Natural killer cell (primary cell): ENCODE results near the gene VPS13A. TPM values are rescaled to one million over a fixed set of nuclear protein-coding genes. Genes with fewer than 3 reads are reported as not detected.

Experiments
- ATAC-seq, 3 donors: fragments of 150-1000 bp in 2 of 3; fragments of 200-7000 bp in 1 of 3; cut with Tn5 transposase; 1 replicate in 1 of 3; 2 replicates in 2 of 3; pipeline ENCODE4 v1.10.0; 2021; ENCODE audit warnings: mild to moderate bottlenecking in 2 of 3, moderate library complexity in 2 of 3
- DNase-seq, 2 donors: peaks; one replicate each; pipeline versions ENCODE4 v3.0.0 to v3.0.0-alpha.2; 2013 to 2021; ENCODE audit warnings: mixed read lengths in 1 of 2
- H3K27ac ChIP-seq: one replicate; pipeline ENCODE4 v1.5.1; 2013; ENCODE audit warnings: mild to moderate bottlenecking, low read length
- H3K27me3 ChIP-seq: one replicate; pipeline ENCODE4 v1.6.1; 2013; ENCODE audit warnings: low read length; ENCODE audit not compliant: control insufficient read depth, insufficient read depth
- H3K36me3 ChIP-seq: one replicate; pipeline ENCODE4 v1.6.1; 2013; ENCODE audit warnings: low read length; ENCODE audit not compliant: control insufficient read depth, insufficient read depth
- H3K4me1 ChIP-seq: one replicate; pipeline ENCODE4 v1.6.1; 2013; ENCODE audit warnings: low read length; ENCODE audit not compliant: control insufficient read depth, insufficient read depth
- H3K4me3 ChIP-seq: one replicate; pipeline ENCODE4 v1.5.1; 2013; ENCODE audit warnings: low read length
- H3K9me3 ChIP-seq: one replicate; pipeline ENCODE4 v1.6.1; 2013; ENCODE audit warnings: low read length; ENCODE audit not compliant: control insufficient read depth, insufficient read depth
- H3K27ac Mint-ChIP-seq, 2 donors: one replicate each; pipeline ENCODE4 v1.8.0; 2022; ENCODE audit warnings: mild to moderate bottlenecking in 2 of 2, mixed read lengths in 2 of 2, moderate library complexity in 1 of 2
- H3K27me3 Mint-ChIP-seq, 2 donors: one replicate each; pipeline ENCODE4 v1.8.0; 2022; ENCODE audit warnings: low read depth in 2 of 2, mixed read lengths in 2 of 2
- H3K36me3 Mint-ChIP-seq: one replicate; pipeline ENCODE4 v1.8.0; 2022; ENCODE audit warnings: mixed read lengths
- H3K4me1 Mint-ChIP-seq, 2 donors: one replicate each; pipeline ENCODE4 v1.8.0; 2022; ENCODE audit warnings: mixed read lengths in 2 of 2
- H3K4me3 Mint-ChIP-seq: one replicate; pipeline ENCODE4 v1.8.0; 2022; ENCODE audit warnings: mild to moderate bottlenecking, moderate library complexity, mixed read lengths
- H3K9me3 Mint-ChIP-seq, 2 donors: one replicate each; pipeline ENCODE4 v1.8.0; 2022; ENCODE audit warnings: mixed read lengths in 2 of 2
- CTCF ChIP-seq: fragments of 200-600 bp; IDR thresholded peaks from one replicate; pipeline ENCODE4 v1.8.0; 2022; ENCODE audit warnings: antibody characterized with exemption
- WGBS: methylation state at CpG from one replicate; pipeline ENCODE4 v1.1.7; 2013; ENCODE audit warnings: missing lambda C conversion rate; ENCODE audit not compliant: insufficient coverage; 5-methylcytosine and 5-hydroxymethylcytosine counted together
- intact Hi-C: fragments of 100-400 bp; cut with micrococcal nuclease; formaldehyde crosslinking; loops from one replicate; pipeline ENCODE4 v1.14.2; 2022
- total RNA-seq, 4 donors: library from RNA; stranded (reverse); fragments of 120-200 nt in 1 of 4; gene quantifications; one replicate each; pipeline versions ENCODE4 v1.2.3 to v1.2.4, GENCODE V29; 2013 to 2022

The VPS13A gene
- total RNA-seq, 3 donors from 2014 or later (not counting 1 experiment from before 2014, with no cell fraction given) = 54.7 to 74.2 (median 70.4) TPM

GRCh38 chr9:77423841-77424240 is 246.5 kb downstream of the VPS13A start:
- ATAC-seq (no peak), DNase-seq (no peak)
- H3K36me3 ChIP-seq = no peaks in the 10 kb centered on the region
- H3K4me3 ChIP-seq = no peak overlapping the region
- Mint-ChIP-seq H3K4me1 (no peaks in the 10 kb centered on the region), H3K27ac (no peak overlapping the region), H3K27me3 (no peaks in the 10 kb centered on the region), H3K36me3 (no peaks in the 10 kb centered on the region), H3K4me3 (no peak overlapping the region), H3K9me3 (no peaks in the 10 kb centered on the region)
- 97% methylated on average over 2 of the region's 3 CpGs for WGBS
- H3K4me1 ChIP-seq = no peaks in the 10 kb centered on the region
- H3K27me3 ChIP-seq = no peaks in the 10 kb centered on the region
- H3K9me3 ChIP-seq = no peaks in the 10 kb centered on the region
- intact Hi-C loops = no loop called here
- no peak overlapping the region for H3K27ac ChIP-seq
- TF ChIP-seq CTCF = no peak

GRCh38 chr9:77424993-77425392 is 247.7 kb downstream of the VPS13A start:
- no peaks in the 10 kb centered on the region for H3K4me1 Mint-ChIP-seq
- 53% methylated on average over 2 of the region's 2 CpGs for WGBS
- Histone ChIP-seq H3K27me3 (no peaks in the 10 kb centered on the region), H3K9me3 (no peaks in the 10 kb centered on the region), H3K4me3 (no peak overlapping the region), H3K4me1 (no peaks in the 10 kb centered on the region), H3K27ac (no peak overlapping the region), H3K36me3 (no peaks in the 10 kb centered on the region)
- DNase-seq (no peak), ATAC-seq (no peak)
- TF ChIP-seq CTCF = no peak
- no peak overlapping the region for H3K27ac Mint-ChIP-seq
- H3K36me3 Mint-ChIP-seq = no peaks in the 10 kb centered on the region
- H3K4me3 Mint-ChIP-seq = no peak overlapping the region
- intact Hi-C loops = no loop called here
- no peaks in the 10 kb centered on the region for H3K9me3 Mint-ChIP-seq
- H3K27me3 Mint-ChIP-seq = no peaks in the 10 kb centered on the region

GRCh38 chr9:77426712-77427111 is 249.4 kb downstream of the VPS13A start:
- no peaks in the 10 kb centered on the region for H3K4me1 Mint-ChIP-seq
- H3K27ac Mint-ChIP-seq = no peak overlapping the region
- no peak overlapping the region for H3K27ac ChIP-seq
- intact Hi-C loops = no loop called here
- WGBS = no CpG with 5 or more reads among the region's 3 CpGs
- no peaks in the 10 kb centered on the region for H3K36me3 ChIP-seq
- DNase-seq = no peak
- no peak overlapping the region for H3K4me3 ChIP-seq
- no peaks in the 10 kb centered on the region for H3K27me3 Mint-ChIP-seq
- H3K4me3 Mint-ChIP-seq = no peak overlapping the region
- TF ChIP-seq CTCF = no peak
- H3K27me3 ChIP-seq = no peaks in the 10 kb centered on the region
- no peak for ATAC-seq
- H3K9me3 ChIP-seq = no peaks in the 10 kb centered on the region
- no peaks in the 10 kb centered on the region for H3K4me1 ChIP-seq
- H3K36me3 Mint-ChIP-seq = no peaks in the 10 kb centered on the region
- H3K9me3 Mint-ChIP-seq = no peaks in the 10 kb centered on the region

- H3K36me3 ChIP-seq = no peaks in the 10 kb centered on the region
- intact Hi-C loops = no loop called here
- Mint-ChIP-seq H3K27ac (no peak overlapping the region), H3K27me3 (no peaks in the 10 kb centered on the region), H3K4me3 (no peak overlapping the region), H3K36me3 (no peaks in the 10 kb centered on the region), H3K9me3 (no peaks in the 10 kb centered on the region), H3K4me1 (no peaks in the 10 kb centered on the region)
- H3K9me3 ChIP-seq = no peaks in the 10 kb centered on the region
- H3K4me3 ChIP-seq = no peak overlapping the region
- TF ChIP-seq CTCF = no peak
- H3K4me1 ChIP-seq = no peaks in the 10 kb centered on the region
- DNase-seq (no peak), ATAC-seq (no peak)
- 92% methylated on average over 7 of the region's 7 CpGs for whole genome bisulfite sequencing
- no peaks in the 10 kb centered on the region for H3K27me3 ChIP-seq
- H3K27ac ChIP-seq = no peak overlapping the region
Observed at GRCh38 chr9:77427256-77427927, 250.1 kb downstream of the VPS13A start.
